Measurements from ENCODE around the gene NCKAP5. TPM values are rescaled to one million over a fixed set of nuclear protein-coding genes. Genes with fewer than 3 reads are reported as not detected.

The NCKAP5 gene
- total RNA-seq, 4 donors from 2014 or later: 0.03 to 0.55 (median 0.33) TPM

DNA sequence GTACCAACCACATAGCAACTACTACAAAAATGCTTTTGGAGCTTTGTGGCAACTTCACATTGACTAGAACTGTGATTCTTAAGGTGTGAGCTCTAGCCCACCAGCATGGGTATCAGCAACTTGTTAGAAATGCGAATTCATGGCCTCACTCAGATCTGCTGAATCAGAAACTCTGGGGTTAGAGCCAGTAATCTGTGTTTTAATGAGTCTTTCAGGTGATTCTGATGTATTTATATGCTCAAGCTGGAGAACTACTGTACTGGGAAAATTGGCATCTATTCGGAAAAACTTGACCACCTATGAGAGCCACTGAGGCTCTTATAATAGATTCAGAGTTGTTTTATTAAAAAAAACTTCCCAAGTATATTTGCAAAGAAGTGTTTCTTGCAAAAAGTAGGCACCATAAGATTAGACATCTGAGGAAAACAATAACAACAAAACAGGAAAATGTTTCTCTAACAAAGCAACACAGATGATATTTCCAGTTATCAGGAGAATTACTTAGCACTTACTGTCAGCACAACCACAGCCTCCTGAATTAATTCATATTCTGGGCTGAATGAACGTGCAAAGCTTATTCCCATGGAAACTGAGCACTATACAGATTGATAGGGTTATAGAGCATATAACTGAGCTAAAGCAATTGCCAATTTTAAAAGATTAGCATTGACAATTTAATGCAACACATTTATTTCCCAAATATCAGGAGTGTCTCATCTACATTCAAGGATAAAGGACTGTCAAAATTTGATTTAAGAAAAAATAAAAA, 71.6 kb downstream of the NCKAP5 start:
- DNase-seq (no peak), ATAC-seq (no peak)
- no peak overlapping the region for H3K4me3 ChIP-seq
- H3K27ac ChIP-seq: no peak overlapping the region
- TF ChIP-seq POLR2A (IDR thresholded peaks at IDR 0.05) (no peak), CTCF (IDR thresholded peaks at IDR 0.05 in 4 of 5, conservative IDR thresholded peaks at IDR 0.05 in 1 of 5) (no peak)
- no peaks in the 10 kb centered on the region for H3K4me1 ChIP-seq
- intact Hi-C loops (cut with DNase I; ENCODE audit: low total_unique reads) (no loop called here), in situ Hi-C loops (cut with MboI; ENCODE audit: low sequenced_read_pairs in 4 of 4) (no loop called here)
- H3K36me3 ChIP-seq: no peaks in the 10 kb centered on the region
- no peaks in the 10 kb centered on the region for H3K9me3 ChIP-seq
- H3K27me3 ChIP-seq: no peaks in the 10 kb centered on the region

GRCh38 chr2:133495226-133495625, 73.0 kb downstream of the NCKAP5 start:
- Histone ChIP-seq H3K36me3 (no peaks in the 10 kb centered on the region), H3K4me1 (no peaks in the 10 kb centered on the region), H3K9me3 (no peaks in the 10 kb centered on the region), H3K4me3 (no peak overlapping the region), H3K27me3 (no peaks in the 10 kb centered on the region), H3K27ac (no peak overlapping the region)
- ATAC-seq (no peak), DNase-seq (no peak)
- no peak for TF ChIP-seq POLR2A (IDR thresholded peaks at IDR 0.05)
- no peak for TF ChIP-seq CTCF (IDR thresholded peaks at IDR 0.05 in 4 of 5, conservative IDR thresholded peaks at IDR 0.05 in 1 of 5)
- intact Hi-C loops (cut with DNase I; ENCODE audit: low total_unique reads) (no loop called here), in situ Hi-C loops (cut with MboI; ENCODE audit: low sequenced_read_pairs in 4 of 4) (no loop called here)

- no peak for TF ChIP-seq POLR2A (IDR thresholded peaks at IDR 0.05)
- no peak for TF ChIP-seq CTCF (IDR thresholded peaks at IDR 0.05 in 4 of 5, conservative IDR thresholded peaks at IDR 0.05 in 1 of 5)
Measured at GRCh38 chr2:133492719-133493380, 75.4 kb downstream of the NCKAP5 start.

GRCh38 chr2:133490411-133490980, 77.8 kb downstream of the NCKAP5 start:
- no peak for DNase-seq
- H3K36me3 ChIP-seq: no peaks in the 10 kb centered on the region
- H3K27me3 ChIP-seq: no peaks in the 10 kb centered on the region
- H3K4me1 ChIP-seq: no peaks in the 10 kb centered on the region
- TF ChIP-seq POLR2A (IDR thresholded peaks at IDR 0.05): no peak
- TF ChIP-seq CTCF (IDR thresholded peaks at IDR 0.05 in 4 of 5, conservative IDR thresholded peaks at IDR 0.05 in 1 of 5): no peak
- in situ Hi-C loops (cut with MboI; ENCODE audit: low sequenced_read_pairs in 4 of 4): no loop called here
- intact Hi-C loops (cut with DNase I; ENCODE audit: low total_unique reads): no loop called here
- H3K27ac ChIP-seq: no peak overlapping the region
- no peaks in the 10 kb centered on the region for H3K9me3 ChIP-seq
- no peak overlapping the region for H3K4me3 ChIP-seq
- no peak for ATAC-seq

More at GRCh38 chr2:133492719-133493380, 75.4 kb downstream of the NCKAP5 start:
- Histone ChIP-seq H3K36me3 (no peaks in the 10 kb centered on the region), H3K9me3 (no peaks in the 10 kb centered on the region), H3K4me3 (no peak overlapping the region), H3K4me1 (no peaks in the 10 kb centered on the region), H3K27ac (no peak overlapping the region), H3K27me3 (no peaks in the 10 kb centered on the region)
- DNase-seq (no peak), ATAC-seq (no peak)
- intact Hi-C loops (cut with DNase I; ENCODE audit: low total_unique reads) (no loop called here), in situ Hi-C loops (cut with MboI; ENCODE audit: low sequenced_read_pairs in 4 of 4) (no loop called here)
